Measurements from ENCODE around the gene ADGRE3.

DNA sequence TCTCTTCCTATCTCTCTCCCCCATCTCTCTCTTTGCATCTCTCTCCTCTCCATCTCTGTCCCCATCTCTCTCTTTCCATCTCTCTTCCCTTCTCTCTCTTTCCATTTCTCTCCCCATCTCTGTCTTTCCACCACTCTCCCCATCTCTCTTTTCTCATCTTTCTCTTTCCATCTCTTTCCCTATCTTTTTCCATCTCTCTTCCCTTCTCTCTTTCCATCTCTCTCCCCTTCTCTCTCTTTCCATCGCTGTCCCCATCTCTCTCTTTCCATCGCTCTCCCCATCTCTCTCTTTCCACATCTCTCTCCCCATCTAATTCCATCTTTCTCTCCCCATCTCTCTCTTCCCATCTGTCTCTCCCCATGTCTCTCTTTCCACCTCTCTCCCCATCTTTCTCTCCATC is 24.5 kb downstream of the ADGRE3 start:
- no peak for TF ChIP-seq EZH2 (IDR thresholded peaks at IDR 0.05)
- no peak for TF ChIP-seq POLR2AphosphoS5 (IDR thresholded peaks at IDR 0.05; ENCODE audit: borderline replicate concordance, low read depth, low read length)
- no peak for TF ChIP-seq FOXP2 (optimal IDR thresholded peaks at IDR 0.05; ENCODE audit: control extremely low read depth, extremely low read length, insufficient read depth)
